NCI-H748 treated with DMSO at 0.1 percent for 48 hours (cell line): ENCODE data around the gene LYST.
"Not testable (repeated sequence)": the region's sequence is repeated elsewhere in the genome, so short reads cannot be mapped to it uniquely, and the experiment has no call there.

Experiments
- DNase-seq: peaks from one replicate; lab custom pipeline; 2025; lab: John Stamatoyannopoulos, UW

The LYST gene

DNA sequence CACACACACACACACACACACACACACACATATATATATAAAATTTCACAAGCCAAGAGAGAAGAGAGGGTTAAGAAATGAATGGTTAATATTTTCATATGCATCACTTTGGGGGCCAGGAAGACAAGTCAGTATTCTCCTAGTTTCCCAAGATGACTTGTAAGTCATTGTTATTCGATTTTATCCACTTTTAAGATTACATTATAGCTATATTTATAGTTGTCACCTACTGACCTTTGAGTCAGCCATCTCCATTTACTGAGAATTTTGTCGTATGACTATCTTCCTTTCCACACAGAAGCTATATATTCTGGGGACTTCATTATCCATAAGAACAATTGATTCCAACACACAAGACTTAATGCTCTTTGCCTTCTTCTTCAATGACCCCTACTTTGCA lies 8.9 kb downstream of the LYST start:
- DNase-seq, result no peak

DNA sequence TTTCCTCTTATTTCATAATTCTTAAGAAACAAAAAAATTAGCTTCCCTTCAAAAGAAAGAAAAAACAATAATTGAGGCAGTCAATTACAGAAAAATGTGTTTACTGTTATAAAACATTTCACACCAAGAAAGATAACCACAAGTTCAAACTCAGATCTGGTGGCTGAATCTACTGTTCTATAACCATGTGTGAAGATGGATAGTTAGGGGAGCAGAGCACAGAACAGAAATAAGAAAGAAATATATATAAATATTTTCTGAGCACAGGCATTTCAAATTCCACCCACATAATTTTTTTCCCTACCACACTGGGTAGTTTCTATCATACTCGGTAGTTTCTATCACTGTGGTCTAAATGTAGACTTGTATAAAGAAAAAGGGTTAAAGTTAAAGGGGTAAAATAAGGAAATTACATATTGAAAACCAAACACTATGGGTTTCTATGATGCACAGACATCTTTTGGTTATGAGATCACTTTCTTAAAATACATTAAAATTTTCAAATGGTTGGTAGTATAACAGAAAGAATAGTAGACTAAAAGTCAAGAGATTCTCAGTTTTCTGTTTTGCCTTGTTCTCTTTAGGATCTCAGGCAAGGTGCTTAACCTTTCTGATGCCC lies 10.8 kb downstream of the LYST start:
- DNase-seq, result no peak

DNA sequence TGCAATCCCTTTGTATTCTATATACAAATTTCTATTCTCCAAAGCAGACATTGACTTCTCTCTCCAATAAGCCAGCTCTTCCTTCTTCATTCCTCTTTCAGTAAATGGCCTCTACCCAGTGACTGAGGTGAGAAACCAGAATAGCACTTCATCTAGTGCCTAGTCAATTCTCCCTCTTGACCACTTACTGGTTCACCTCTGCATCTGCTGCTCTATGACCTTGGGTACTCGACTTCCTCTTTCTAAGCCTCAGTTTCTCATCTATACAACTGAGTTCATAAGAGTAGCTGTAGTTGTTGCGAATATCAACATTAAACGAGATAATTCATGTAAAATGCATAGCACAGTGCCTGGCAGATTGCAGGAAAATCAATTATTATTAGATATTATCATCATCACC lies 12.4 kb downstream of the LYST start:
- DNase-seq, result no peak

DNA sequence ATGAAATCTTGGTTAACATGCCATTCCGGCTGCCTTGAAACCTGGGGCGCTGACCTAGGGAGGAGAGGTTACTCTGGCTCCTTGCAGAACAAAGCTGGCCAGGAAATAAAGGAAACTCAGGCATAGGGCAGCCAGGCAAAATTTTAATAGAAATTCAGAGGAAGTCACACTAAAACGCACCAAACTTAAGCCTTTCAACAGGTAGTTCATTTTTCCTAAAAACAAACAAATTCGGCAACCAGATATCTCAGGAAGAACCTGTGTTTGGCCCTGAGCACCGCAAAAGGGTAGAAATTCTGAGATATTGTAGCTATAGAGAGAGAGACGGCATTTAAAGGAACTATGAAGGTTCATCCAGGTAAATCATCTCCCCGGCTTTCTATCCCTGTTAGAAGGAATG lies 13.1 kb downstream of the LYST start:
- DNase-seq, result no peak

DNA sequence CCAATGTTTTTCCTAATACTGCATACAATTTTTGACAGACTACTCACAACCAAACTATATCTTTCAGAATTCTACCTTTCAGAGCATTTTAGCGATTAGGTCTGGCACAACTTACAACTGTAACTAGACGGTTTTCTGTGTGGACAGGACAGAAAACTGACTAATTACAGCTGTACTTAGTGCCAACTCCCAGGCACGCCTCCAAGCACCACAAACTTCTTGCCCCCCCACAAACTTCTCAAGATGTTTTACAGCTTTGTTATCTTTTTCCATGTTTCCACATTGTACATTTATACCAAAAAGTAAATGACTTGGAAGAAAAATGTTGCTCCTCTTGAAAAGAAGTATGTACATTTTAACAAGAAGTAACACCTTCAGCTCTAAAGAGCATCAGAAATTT lies 13.8 kb downstream of the LYST start:
- DNase-seq, result no peak

DNA sequence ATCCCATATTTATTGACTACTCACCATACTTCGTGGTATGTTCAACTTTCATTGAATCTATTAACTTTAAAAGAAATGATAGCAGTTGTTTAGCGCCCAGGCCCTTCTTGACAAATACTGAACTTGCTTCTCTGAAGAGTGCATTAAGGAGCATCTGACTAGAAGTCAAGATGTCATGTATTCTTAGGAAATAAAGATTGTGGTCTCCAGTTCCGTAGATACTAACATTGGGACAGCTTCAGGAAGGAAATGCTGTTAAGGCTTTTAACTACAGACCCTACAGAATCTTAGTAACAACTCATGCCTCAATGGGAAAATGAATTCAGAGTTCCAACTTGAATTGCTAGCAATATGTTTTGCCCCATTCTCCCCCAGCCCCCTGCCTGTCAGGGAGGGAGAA lies 14.8 kb downstream of the LYST start:
- DNase-seq, result no peak

DNA sequence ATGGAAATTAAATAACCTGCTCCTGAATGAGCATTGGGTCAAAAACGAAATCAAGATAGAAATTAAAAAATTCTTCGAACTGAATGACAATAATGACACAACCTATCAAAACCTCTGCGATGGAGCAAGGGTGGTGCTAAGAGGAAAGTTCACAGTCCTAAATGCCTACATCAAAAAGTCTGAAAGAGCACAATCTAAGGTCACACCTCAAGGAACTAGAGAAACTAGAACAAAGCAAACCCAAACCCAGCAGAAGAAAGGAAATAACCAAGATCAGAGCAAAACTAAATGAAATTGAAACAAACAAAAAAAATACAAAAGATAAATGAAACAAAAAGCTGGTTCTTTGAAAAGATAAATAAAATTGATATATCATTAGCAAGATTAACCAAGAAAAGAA lies 18.5 kb downstream of the LYST start:
- DNase-seq, result not testable (repeated sequence)

DNA sequence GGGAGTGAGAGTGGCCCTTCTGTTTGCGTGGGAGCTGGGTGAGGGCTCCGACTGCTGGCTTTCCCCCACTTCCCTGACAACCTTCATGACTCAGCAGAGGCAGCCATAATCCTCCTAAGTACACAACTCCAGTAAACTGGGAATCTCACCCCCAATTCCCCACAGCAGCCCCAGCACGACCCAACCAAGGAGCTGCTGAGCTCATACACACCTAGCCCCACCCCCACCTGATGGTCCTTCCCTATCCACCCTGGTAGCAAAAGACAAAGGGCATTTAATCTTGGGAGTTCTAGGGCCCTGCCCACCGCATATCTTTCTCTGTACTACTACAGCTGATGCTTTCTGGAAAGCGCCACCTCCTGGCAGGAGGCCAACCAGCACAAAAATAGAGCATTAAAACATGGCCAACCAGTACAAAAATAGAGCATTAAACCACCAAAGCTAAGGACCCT lies 21.0 kb downstream of the LYST start:
- not testable (repeated sequence) for DNase-seq

DNA sequence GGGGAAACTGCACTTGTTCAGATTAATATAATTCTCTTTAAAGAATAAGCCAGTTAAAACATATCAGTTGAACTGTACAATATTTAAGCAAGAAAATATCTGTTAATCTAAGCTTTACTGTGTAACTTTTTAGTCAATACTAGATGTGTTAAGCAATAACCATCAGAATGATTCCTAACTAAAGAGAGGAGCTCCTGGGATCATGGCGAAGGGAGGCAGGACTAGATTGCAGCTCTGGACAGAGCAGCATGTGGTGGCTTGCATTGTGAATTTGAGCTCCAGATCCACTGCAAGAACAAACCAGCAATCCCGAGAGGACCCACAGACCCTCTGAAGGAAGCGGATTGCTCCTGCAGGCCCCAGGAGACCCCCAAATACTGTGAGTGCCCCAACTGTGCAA lies 21.9 kb downstream of the LYST start:
- DNase-seq, result no peak

DNA sequence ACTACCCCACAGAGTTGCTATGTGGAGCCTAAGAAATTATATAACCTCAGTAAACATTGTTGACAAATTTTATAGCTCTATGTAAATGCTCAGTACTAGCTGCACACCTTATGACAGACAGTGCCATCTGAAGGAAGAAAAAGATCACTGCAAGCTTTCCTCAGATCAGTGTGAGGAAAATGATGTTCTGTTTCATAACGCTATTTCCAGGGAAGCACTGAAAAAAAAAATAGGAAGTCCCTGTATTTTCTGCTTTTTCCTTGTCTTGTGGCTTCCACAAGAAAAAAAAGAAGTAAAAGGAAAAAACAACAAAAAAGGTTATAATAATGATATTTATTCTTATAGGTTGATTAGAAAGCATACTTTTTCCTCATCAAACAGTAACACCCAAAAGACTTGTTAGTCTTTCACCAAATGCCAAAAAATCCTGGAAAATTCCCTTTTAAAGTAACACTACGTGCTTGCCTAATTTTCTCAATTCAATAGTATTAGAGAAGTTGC lies 23.2 kb downstream of the LYST start:
- no peak for DNase-seq

DNA sequence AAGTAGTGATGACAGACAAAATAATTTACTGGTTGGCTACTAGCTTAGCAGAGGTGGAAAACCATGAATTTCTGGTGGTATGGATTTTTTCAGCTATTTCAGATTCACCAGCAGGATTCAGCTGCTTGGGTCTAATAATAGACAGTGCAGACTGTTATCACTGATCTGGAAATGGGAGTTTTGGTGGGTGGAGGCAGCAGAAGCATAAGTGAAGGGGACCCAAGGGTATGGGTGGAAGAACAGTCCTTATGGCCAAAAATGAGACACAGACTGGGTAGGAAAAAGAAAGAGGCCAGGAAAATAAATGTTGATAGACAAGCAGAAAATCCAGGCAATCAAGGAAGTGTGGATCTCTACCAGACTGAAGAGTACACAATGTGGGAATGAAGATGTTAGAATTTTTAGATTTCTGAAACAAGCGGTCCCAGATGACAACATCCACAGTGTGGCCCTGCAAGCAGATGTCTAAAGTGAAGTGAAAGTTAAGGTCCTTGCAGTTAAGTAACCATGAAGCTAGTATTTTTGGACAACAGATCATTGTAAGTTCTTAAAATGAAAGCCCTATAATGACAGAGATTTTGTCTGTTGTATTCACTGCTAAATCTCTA lies 24.7 kb downstream of the LYST start:
- DNase-seq, result no peak

DNA sequence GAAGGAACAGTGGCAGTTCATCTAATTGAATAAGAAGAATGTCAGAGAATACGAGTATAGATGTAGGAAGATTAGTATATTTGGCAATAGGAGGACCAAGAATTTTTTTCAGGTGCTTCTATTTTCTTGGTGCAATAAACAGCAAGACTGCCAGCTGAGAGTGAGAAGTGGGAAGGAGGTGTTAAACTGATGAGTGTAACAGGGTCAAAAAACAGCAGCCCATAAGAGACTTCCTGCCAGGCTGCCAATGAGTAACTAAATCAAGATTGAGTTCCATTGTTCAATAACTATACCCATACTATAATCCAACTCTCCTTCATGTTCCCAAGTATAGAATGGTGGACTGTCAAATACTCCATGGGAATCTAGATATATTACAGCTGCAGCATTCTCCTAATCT lies 28.7 kb downstream of the LYST start:
- DNase-seq, result no peak

DNA sequence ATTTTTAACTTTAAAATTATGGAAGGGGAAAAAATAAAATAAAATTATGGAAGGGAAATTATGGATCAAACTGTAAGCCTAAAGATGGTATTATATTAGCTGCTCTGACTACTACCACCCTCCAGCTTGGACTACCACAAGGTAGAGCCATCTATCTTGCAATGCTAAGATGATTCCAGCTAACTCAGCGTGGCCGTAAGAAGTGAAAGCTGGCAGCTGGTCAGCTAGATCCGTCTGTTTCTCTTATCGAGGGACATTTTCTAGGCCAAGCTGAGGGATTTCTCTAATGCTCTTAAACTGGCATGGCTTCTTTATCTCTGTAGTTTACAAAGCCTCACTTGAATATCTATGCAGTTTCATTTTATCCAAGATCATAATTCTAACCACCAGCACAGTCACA lies 31.5 kb downstream of the LYST start:
- no peak for DNase-seq

DNA sequence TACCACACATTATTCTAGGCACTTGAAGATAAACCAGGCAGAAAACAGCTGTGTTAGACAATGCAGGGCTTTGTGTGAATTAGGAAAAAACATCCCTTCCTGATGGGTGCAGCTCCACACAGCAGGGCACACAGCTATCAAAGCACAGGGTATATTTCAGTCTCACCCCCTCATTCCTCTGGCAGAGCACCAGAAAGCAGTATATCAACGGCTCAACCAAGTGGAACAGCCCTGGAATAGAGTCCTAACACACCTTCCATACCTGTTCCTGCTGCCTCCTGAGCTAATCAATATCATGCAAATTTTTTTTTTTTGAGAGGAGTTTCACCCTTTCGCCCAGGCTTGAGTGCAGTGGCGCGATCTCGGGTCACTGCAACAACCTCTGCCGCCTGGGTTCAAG lies 32.1 kb downstream of the LYST start:
- DNase-seq, result no peak

DNA sequence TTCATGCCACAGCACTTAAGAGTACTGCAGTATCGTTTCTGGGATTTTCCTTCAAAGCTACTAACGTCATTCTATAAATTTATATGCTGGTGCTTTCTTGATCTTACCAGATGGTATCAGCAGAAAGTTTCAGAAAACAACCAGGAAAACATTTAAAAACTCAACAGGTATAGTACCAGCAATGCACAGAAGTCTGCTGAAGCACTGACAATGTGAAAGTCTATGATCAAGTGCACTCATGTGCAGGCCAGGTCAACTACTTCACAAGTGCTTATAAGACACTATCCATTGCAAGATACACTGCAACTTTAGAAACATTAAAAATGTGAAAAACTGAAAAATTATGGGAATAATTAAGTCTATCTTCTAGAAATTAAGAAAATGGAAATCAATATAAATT lies 34.7 kb downstream of the LYST start:
- DNase-seq, result no peak

DNA sequence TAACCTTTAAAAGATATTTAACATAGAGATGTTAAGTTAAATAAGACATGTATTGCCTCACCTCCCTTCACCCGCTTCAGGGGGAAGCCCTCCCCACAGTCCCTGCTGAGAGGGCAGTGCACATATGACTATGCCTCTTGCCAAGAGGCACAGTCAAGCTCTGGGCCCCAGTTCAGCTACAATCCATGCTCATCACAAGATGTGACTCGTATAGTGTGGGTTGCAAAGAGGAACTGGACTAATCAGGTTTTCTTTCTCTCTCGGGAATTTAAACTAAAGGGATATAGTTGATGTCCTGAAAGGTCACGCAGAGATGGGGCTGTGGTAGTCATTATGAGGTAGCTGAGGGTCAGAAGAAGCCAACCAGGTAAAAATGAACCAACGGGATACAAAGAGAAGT lies 35.6 kb downstream of the LYST start:
- DNase-seq, result no peak

DNA sequence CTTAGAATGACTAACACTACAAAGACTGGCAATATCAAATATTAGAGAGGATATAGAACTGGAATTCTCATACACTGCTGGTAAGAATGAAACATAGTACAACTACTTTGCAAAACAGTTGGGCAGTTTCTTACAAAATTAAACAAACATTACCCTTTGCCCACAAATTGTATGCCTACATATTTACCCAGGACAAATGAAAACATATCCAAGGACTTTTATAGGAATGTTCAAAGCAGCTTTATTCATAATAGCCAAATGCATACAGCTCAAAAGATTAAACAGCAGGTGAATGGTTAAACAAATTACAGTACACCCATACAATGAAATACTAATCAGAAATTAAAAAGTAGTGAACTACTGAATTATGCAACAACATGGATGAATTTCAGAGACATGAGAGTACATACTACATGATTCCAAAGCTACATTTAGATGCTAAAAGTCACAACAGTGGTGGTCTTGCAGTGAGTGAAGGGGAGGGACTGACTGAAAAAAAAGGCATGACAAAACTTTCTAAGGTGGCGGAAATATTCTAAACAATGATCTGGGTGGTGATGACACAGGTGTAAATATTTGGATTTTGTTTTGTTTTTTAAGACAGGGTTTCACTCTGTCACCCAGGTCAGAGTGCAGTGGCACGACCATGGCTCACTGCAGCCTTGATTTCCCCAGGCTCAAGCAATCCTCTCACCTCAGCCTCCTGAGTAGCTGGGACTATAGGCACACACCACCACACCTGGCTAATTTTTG lies 40.4 kb downstream of the LYST start:
- DNase-seq, result no peak

DNA sequence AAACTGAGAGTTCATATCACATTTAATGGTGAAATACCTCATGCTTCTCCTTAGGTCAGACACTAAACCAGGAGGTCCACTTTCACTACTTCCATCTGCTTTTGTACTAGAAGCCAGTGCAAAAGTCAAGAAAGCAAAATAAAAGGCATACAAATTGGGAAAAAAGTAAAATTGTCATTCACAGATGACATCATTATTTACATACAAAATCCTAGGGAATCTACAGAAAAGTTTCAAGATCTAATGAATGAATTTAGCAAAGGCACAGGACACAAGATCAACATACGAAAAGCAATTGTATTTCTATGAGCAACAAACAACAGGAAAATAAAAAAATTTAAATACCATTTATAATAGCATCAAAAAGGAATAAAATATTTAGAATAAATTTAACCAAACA lies 41.5 kb downstream of the LYST start:
- DNase-seq, result no peak

DNA sequence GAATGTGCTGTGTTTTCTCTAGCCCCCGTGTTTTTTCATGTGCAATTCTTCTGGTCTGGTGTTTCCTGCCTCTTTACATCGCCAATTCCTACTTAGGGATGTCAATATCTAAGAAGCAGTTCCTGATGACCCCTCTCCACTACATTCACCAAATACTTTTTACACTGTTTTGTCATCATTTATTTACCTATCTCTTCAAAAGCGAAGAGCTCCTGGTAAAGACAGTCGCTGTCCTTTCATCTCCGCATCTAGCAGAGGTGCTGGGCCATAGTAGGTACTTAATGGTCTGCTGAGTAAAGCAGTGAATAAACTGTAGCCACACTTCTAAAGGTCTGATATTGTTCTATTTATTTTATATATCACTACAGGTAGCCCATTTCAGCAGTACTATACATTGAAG lies 43.0 kb downstream of the LYST start:
- no peak for DNase-seq

DNA sequence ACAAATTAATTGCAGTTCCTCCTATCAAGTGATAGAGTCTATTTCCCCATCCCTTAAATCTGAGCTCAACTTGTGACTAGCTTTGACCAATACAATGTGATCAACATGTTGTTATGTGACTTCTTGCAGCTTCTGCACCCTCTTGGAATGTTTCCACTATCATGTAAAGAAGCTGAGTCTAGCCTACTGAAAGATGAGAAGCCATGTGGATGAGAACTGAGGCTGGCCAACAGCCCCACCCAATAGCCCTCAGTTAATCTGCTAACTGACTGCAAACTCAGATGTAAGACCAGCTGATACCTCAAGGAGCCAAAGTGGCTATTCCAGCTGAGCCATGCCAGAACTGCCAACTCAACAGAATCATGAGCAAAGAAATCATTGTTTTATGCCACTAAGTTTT lies 44.0 kb downstream of the LYST start:
- no peak for DNase-seq

DNA sequence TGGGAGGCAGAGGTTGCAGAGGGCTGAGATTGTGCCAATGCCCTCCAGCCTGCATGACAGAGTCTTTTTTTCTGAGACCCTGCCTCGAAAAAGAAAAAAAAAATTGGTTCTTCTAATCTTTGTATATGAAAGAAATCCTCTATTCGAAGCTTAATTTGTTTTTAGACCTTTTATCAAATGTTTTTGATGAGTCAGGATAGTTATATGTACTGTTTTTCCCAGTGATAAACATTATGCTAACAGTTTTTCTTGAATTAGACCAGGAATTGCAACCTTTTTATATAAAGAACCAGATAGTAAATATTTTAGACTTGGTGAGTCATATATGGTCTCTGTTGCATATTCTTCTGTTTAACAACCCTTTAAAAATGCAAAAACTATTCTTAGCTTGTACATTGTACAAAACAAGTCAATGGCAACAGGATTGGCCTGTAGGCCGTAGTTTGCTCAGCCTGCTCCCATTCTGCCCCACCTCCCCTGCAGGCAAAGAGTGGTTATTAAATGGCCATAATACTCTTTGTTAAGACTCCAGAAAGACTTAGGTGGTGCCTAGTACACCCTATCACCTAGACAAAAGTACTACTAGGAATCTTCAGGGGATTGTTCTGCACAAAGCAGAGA lies 45.2 kb downstream of the LYST start:
- no peak for DNase-seq

DNA sequence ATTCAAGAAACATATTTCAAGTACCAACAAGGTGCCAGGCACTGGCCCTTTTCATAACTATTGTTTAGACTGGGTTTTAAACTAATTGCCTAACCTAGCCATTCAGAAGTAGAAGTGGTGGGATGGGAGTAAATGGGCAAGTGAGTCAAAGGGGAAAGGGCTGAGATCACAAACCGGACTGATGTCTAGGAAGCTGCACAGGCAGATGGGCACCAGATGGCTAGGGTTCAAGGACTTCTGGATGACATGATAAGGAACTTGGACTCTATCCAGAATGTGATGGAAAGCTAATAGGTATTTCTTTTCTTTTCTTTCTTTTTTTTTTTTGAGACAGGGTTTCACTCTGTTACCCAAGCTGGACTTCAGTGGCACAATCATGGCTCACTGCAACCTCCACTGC lies 46.6 kb downstream of the LYST start:
- DNase-seq, result no peak

DNA sequence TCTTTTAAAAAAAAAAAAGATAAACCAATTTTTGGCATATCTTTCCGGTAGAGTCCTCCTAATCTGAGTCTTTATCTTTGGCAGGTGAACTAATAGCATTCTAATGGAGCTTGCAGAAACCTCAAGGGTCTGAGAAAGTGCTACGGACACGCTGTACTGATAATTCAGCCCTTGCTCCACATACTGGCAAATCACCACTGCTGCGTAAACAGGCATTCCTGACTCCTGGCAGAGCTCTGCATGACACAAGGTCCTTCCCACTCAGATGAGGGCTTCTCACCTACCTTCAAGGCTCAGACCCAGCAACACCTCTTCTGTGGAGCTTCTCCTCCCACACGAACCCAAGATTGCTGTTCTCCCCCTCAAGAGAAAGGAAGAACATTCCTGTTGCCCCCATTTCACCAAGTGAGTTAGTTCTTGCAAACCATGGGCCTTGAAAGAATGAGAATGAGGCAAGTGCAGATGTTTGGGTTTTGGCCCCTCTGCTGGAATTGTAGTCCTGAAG lies 48.0 kb downstream of the LYST start:
- DNase-seq, result no peak
